HG03460 (cell line): ENCODE data around the gene RSPH1.

Experiments
- ATAC-seq: cut with Tn5 transposase; IDR thresholded peaks from one replicate; pipeline ENCODE4 v1.9.1; 2021; ENCODE audit not compliant: unreplicated experiment

RSPH1 gene

GRCh38 chr21:42496120-42496838 is at the start of gene RSPH1:
TSS of gene RSPH1 (minus strand) at chr21:42496224. CDS start at chr21:42496186, 38 bp downstream.
- ATAC-seq, result peak; percentile 98

GRCh38 chr21:42545745-42546144 is 49.7 kb upstream of the RSPH1 start:
- no peak for ATAC-seq

GRCh38 chr21:42545317-42545716 is 49.3 kb upstream of the RSPH1 start:
- no peak for ATAC-seq

- ATAC-seq, result no peak
Measured at GRCh38 chr21:42544544-42544943, 48.5 kb upstream of the RSPH1 start.

DNA sequence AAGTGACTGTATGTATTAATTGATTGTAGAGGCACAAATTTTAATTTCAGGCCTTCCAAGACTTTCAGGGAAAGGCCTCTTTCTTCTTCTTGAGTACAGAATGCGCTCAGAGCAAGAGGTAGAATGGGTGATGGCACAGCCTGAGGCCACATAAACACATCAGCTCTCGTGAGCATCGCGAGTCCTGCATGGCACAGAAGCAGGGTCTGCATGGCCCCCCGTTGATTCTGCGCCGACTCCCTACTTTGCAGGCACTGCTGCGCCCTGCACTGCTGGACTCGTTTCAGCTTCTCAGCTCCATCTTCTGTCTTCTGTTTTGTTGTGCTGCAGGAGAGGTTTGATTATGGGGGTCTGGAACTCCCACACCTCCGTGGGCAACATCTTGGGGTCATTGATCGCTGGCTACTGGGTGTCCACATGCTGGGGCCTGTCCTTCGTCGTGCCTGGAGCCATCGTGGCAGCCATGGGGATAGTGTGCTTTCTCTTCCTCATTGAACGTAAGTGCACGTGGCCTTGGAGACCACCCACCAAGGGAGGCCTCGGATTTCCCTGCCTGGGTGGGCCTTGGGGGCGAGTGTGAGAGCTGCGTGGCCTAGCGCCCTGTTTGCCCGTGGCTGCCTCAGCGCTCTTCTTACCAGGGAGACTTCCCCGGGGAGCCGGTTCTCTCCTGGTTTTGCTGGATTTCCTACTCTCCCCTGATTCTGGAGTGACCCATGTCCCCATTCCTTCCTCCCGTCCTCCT is 47.3 kb upstream of the RSPH1 start:
- no peak for ATAC-seq

DNA sequence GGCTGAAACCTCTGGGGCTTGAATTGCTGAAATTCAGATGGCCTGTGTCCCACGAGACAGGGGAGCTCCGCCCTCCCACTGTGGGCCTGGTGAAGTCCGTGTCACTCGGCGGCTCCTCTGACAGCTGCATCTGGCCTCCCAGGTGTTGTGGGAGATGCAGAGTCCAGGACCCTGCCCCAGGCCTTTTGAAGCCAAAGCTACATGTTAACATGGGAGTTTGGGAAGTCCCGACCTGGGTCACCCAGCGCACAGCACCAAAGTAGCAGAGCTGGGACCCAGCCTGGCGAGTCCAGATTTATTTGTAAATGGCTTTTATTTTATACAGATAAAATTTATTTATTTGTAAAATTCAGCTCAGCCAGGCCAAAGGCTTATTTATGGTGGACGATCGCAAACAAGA is 46.6 kb upstream of the RSPH1 start:
- no peak for ATAC-seq

DNA sequence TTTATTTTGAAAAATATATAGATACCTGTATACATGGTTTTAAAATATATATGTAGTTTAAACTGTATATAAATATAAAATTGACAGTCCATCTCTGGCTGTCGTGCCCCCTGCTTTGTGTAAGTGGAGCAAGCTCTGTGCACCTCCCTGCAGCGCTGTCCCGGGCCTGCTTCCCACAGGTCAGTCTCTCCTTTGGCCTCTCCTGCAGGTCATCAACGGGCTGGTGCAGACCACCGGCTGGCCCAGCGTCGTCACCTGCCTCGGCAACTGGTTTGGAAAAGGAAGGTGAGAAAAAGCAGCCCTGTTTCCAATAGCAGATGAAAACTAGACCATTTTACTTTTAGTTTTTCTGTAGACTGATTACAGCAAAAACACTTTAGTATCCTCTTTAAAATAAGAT is 46.2 kb upstream of the RSPH1 start:
- ATAC-seq, result no peak

GRCh38 chr21:42541618-42542017 is 45.6 kb upstream of the RSPH1 start:
- ATAC-seq, result no peak

GRCh38 chr21:42541174-42541573 is 45.1 kb upstream of the RSPH1 start:
- no peak for ATAC-seq

DNA sequence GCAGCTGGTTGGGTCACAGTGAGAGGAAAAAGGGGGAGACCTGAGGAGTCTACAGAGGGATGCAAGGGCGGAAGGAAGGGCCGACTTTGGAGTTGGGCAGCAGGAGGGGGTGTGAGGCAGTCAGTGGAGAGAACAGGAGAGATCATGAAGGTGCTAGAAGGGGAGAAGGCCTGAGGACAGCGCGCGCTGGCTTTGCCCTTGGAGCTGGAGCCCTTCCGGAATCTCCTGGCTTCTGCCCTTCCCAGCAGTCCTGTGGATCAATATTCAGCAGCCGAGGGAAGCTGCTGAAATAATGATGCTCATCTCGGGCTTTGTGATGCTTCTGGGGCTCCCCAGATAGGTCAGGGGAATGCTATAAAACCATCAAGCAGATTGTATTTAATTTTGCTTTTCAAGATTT is 44.4 kb upstream of the RSPH1 start:
- ATAC-seq, result no peak

DNA sequence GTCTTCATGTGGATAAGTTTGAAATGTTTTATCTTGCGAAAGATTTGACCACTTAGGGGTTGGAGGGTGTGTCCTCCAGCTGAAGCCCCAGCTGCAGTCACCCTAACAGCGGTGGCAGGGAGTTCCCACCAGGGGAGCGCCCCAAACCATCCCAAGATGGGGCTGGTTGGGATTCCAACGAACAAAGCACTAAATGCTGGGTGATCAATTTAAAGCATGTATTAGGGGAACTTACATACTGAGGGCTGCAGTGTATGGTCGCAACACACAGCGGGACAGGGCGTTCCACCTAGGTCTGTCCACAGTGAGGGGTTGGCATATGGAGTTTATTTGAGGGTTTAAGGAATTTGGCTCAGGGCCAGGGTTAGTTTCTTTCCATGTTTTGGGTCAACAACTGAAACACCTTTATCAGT is 43.9 kb upstream of the RSPH1 start:
- ATAC-seq, result no peak

DNA sequence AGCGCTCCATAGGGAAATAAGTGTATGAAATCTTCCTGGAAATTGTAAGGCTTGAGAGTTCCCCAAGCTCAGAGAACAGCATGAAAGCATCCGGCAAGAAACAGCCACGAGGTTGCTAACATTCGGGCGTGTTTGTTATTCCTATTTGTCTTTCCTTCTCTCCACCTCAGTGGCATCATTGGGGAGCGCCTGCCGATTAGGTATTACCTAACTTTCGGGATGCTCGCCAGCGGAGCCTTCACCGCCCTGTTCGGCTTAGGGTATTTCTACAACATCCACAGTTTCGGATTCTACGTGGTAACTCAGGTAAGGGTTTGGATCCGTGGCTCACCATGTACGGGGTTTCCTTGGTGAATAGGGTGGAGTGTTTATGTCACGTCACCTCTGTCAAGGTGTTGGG is 43.3 kb upstream of the RSPH1 start:
- no peak for ATAC-seq

GRCh38 chr21:42538479-42539275 is 42.7 kb upstream of the RSPH1 start:
- no peak for ATAC-seq

GRCh38 chr21:42537106-42537742 is 41.2 kb upstream of the RSPH1 start:
- ATAC-seq, result no peak

GRCh38 chr21:42536601-42537000 is 40.6 kb upstream of the RSPH1 start:
- ATAC-seq, result no peak

- ATAC-seq, result peak; percentile 59
Measured at GRCh38 chr21:42535602-42536171, 39.7 kb upstream of the RSPH1 start.

- ATAC-seq, result peak; percentile 42
Measured at GRCh38 chr21:42534421-42535378, 38.7 kb upstream of the RSPH1 start.

DNA sequence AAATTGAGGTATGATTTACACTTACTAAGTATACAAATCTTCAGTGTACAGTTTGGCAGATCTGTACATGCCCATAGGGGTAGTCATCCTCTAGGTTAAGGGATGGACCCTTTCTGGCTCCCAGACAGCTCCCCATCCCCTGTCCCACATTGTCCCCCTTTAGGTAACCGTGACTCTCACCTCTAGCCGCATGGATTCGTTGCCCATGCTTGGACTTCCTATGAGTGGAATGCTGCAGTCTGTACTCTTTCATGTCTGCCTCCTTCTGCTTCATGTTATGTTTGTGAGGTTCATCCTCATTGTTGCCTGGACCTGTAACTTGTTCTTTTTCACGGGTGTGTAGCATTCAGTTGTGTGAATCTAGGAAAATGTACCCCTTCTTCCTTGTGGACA is 37.9 kb upstream of the RSPH1 start:
- ATAC-seq, result no peak

DNA sequence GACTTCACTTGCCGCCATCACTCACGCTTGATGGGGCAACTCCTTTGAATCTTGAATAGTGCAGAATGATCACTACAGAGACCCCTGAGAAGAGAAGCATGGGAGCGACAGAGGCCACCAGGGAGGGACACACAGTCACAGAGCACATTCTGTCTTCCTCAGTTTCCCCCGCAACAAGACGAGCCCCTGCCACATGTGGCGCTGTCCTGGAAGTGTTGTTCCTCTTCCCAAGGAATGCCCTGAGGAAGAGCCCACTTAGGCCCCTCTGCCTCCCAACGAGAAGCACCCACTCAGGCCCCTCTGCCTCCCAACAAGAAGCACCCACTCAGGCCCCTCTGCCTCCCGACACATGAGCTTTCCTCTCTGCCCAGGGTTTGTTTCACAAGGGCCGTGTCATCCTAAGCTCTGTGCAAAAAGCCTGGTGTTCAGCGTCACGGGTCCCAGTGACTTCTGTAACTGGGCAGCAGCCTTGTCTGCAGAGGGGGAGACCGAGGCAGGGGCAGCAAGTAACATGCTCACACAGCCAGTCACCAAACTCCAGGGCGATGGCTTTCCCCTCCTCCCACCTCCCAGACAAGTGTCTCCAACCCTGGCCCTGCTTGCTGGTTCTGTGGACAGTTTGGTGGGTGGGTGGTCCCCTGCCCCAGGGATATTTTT is 37.4 kb upstream of the RSPH1 start:
- no peak for ATAC-seq
